Small intestine (tissue), 16 donors: Measurements from ENCODE around the gene SSBP2. TPM values are rescaled to one million over a fixed set of nuclear protein-coding genes. Genes with fewer than 3 reads are reported as not detected.

ENCODE experiments used
- DNase-seq, 2 donors: peaks; one replicate each; pipeline versions ENCODE4 v3.0.0 to v3.0.0-alpha.2; 2013
- FAIRE-seq: peaks from 2 replicates; lab custom pipeline; 2012; peaks lifted over from hg19 to GRCh38; lab: Jason Lieb, UNC
- H3K27ac ChIP-seq, 3 donors: one replicate each; pipeline ENCODE4 v1.5.1; 2013; ENCODE audit warnings: low read length in 2 of 3, mild to moderate bottlenecking in 2 of 3, control low read depth in 1 of 3, inconsistent platforms in 1 of 3, low read depth in 1 of 3, moderate library complexity in 1 of 3
- H3K27me3 ChIP-seq, 3 donors: one replicate each; pipeline ENCODE4 v1.6.1; 2013; ENCODE audit warnings: low read length in 3 of 3, inconsistent platforms in 1 of 3; ENCODE audit not compliant: control insufficient read depth in 3 of 3, insufficient read depth in 3 of 3
- H3K36me3 ChIP-seq, 3 donors: one replicate each; pipeline ENCODE4 v1.6.1; 2013; ENCODE audit warnings: low read length in 3 of 3, inconsistent platforms in 1 of 3, low read depth in 1 of 3, mild to moderate bottlenecking in 1 of 3, moderate library complexity in 1 of 3; ENCODE audit not compliant: control insufficient read depth in 3 of 3, insufficient read depth in 2 of 3
- H3K4me1 ChIP-seq, 3 donors: one replicate each; pipeline ENCODE4 v1.6.1; 2013; ENCODE audit warnings: low read length in 2 of 3, inconsistent platforms in 1 of 3, low read depth in 1 of 3, mild to moderate bottlenecking in 1 of 3, moderate library complexity in 1 of 3; ENCODE audit not compliant: control insufficient read depth in 3 of 3, insufficient read depth in 2 of 3
- H3K4me3 ChIP-seq, 3 donors: one replicate each; pipeline ENCODE4 v1.5.1; 2013; ENCODE audit warnings: low read length in 3 of 3, control low read depth in 1 of 3, inconsistent platforms in 1 of 3, low read depth in 1 of 3, mild to moderate bottlenecking in 1 of 3, moderate library complexity in 1 of 3
- H3K9me3 ChIP-seq, 2 donors: one replicate each; pipeline ENCODE4 v1.6.1; 2013; ENCODE audit warnings: low read depth in 1 of 2, low read length in 1 of 2; ENCODE audit not compliant: control insufficient read depth in 2 of 2, insufficient read depth in 1 of 2
- WGBS, 3 donors: extraction: QIAGEN DNeasy Blood & Tissue Kit; methylation state at CpG; one replicate each; pipeline ENCODE4 v1.1.7; 2013; 5-methylcytosine and 5-hydroxymethylcytosine counted together
- long read RNA-seq, 10 donors: transcript quantifications; one replicate each; lab custom pipeline, GENCODE V29; 2026
- polyA plus RNA-seq, 4 donors: library from polyadenylated mRNA; stranded (reverse) in 3 of 4; unstranded in 1 of 4; fragments of 200-250 nt in 3 of 4; fragments of 120-200 nt in 1 of 4; gene quantifications; one replicate each; pipeline versions ENCODE4 v1.2.1 to v1.2.3, GENCODE V29; 2013
- donor health status: healthy with polysubstance abuse.
- donor health status: control.
- donor health status: control.
- donor health status: Bipolar disorder and iron deficiency.
- donor health status: healthy.

SSBP2 gene
- 10 to 100 TPM in 3 of 4 donors, 1 to 10 TPM in 1; 2.9 to 17.9 (median 11.8) TPM for polyA plus RNA-seq
- long read RNA-seq, donor 1, full-length matches to known transcripts: 7 of 7 reads
- long read RNA-seq, donor 1, partial matches to known transcripts: 0 of 7 reads
- long read RNA-seq, donor 1, other reads (novel, unspliced or antisense): 0 of 7 reads
- long read RNA-seq, donor 2: 0 reads
- long read RNA-seq, donor 3, full-length matches to known transcripts: 2 of 2 reads
- long read RNA-seq, donor 3, partial matches to known transcripts: 0 of 2 reads
- long read RNA-seq, donor 3, other reads (novel, unspliced or antisense): 0 of 2 reads
- long read RNA-seq, donor 4: 0 reads
- long read RNA-seq, donor 5: 0 reads
- long read RNA-seq, donor 6, full-length matches to known transcripts: 1 of 1 reads
- long read RNA-seq, donor 6, partial matches to known transcripts: 0 of 1 reads
- long read RNA-seq, donor 6, other reads (novel, unspliced or antisense): 0 of 1 reads
- long read RNA-seq, donor 7, full-length matches to known transcripts: 26 of 26 reads
- long read RNA-seq, donor 7, partial matches to known transcripts: 0 of 26 reads
- long read RNA-seq, donor 7, other reads (novel, unspliced or antisense): 0 of 26 reads
- long read RNA-seq, donor 8, full-length matches to known transcripts: 1 of 1 reads
- long read RNA-seq, donor 8, partial matches to known transcripts: 0 of 1 reads
- long read RNA-seq, donor 8, other reads (novel, unspliced or antisense): 0 of 1 reads
- long read RNA-seq, donor 9, full-length matches to known transcripts: 1 of 1 reads
- long read RNA-seq, donor 9, partial matches to known transcripts: 0 of 1 reads
- long read RNA-seq, donor 9, other reads (novel, unspliced or antisense): 0 of 1 reads
- long read RNA-seq, donor 10, full-length matches to known transcripts: 11 of 11 reads
- long read RNA-seq, donor 10, partial matches to known transcripts: 0 of 11 reads
- long read RNA-seq, donor 10, other reads (novel, unspliced or antisense): 0 of 11 reads

- WGBS, 3 donors: 0 to 1% (median 1%) methylated on average over 43 to 73 of the region's 73 CpGs
- no peaks in the 10 kb centered on the region for H3K36me3 ChIP-seq
- H3K27ac ChIP-seq: peak within 1 kb of the TSS; percentile 95 to 99 (median 95)
- H3K4me1 ChIP-seq: peaks cover 0 to 8% (median 2%) of the 10 kb centered on the region in 3 donors
- FAIRE-seq: no peak
- DNase-seq: peak; percentile 98 to 100
- H3K9me3 ChIP-seq: no peaks in the 10 kb centered on the region
- H3K4me3 ChIP-seq: peak within 1 kb of the TSS; percentile 80 to 96 (median 90)
- no peaks in the 10 kb centered on the region for H3K27me3 ChIP-seq
Measured at GRCh38 chr5:81751009-81751835, at the start of gene SSBP2. TSS of gene SSBP2 (minus strand) at chr5:81751097. CDS start at chr5:81751042, 55 bp downstream.

- H3K36me3 ChIP-seq: no peaks in the 10 kb centered on the region
- DNase-seq: no peak
- H3K27ac ChIP-seq: no peak overlapping the region
- no peaks in the 10 kb centered on the region for H3K27me3 ChIP-seq
- 70 to 82% (median 81%) methylated on average over 1 of the region's 1 CpG for WGBS, 3 donors
- H3K4me1 ChIP-seq: no peaks in the 10 kb centered on the region
- FAIRE-seq: no peak
- H3K9me3 ChIP-seq: no peaks in the 10 kb centered on the region
- H3K4me3 ChIP-seq: no peak overlapping the region
Measured at GRCh38 chr5:81795666-81796065, 44.8 kb upstream of the SSBP2 start.

- DNase-seq: no peak
- Histone ChIP-seq H3K36me3 (no peaks in the 10 kb centered on the region), H3K4me3 (no peak overlapping the region), H3K9me3 (no peaks in the 10 kb centered on the region), H3K4me1 (no peaks in the 10 kb centered on the region), H3K27me3 (no peaks in the 10 kb centered on the region), H3K27ac (no peak overlapping the region)
- 45 to 63% (median 54%) methylated on average over 4 of the region's 4 CpGs for WGBS, 3 donors
- FAIRE-seq: no peak
Measured at GRCh38 chr5:81794226-81794625, 43.3 kb upstream of the SSBP2 start.

GRCh38 chr5:81790336-81790735 is 39.4 kb upstream of the SSBP2 start:
- 86 to 91% (median 87%) methylated on average over 9 of the region's 9 CpGs for WGBS, 3 donors
- no peaks in the 10 kb centered on the region for H3K27me3 ChIP-seq
- peaks cover 0 to 3% of the 10 kb centered on the region in 2 donors for H3K9me3 ChIP-seq
- no peak overlapping the region for H3K4me3 ChIP-seq
- H3K36me3 ChIP-seq: no peaks in the 10 kb centered on the region
- no peak overlapping the region for H3K27ac ChIP-seq
- no peak for DNase-seq
- no peak for FAIRE-seq
- no peaks in the 10 kb centered on the region for H3K4me1 ChIP-seq

GRCh38 chr5:81789033-81789432 is 38.1 kb upstream of the SSBP2 start:
- no peak for FAIRE-seq
- WGBS, 3 donors: 86 to 92% (median 91%) methylated on average over 5 of the region's 5 CpGs
- peak overlapping the region in 1 of 3 donors; percentile 50 for H3K27ac ChIP-seq
- H3K9me3 ChIP-seq: peaks cover 0 to 3% of the 10 kb centered on the region in 2 donors
- DNase-seq: no peak
- no peaks in the 10 kb centered on the region for H3K27me3 ChIP-seq
- H3K4me3 ChIP-seq: no peak overlapping the region
- H3K4me1 ChIP-seq: no peaks in the 10 kb centered on the region
- H3K36me3 ChIP-seq: no peaks in the 10 kb centered on the region

- peaks cover 0 to 3% of the 10 kb centered on the region in 2 donors for H3K9me3 ChIP-seq
- 57 to 80% (median 66%) methylated on average over 2 of the region's 2 CpGs for WGBS, 3 donors
- no peak overlapping the region for H3K4me3 ChIP-seq
- no peaks in the 10 kb centered on the region for H3K36me3 ChIP-seq
- no peaks in the 10 kb centered on the region for H3K27me3 ChIP-seq
- DNase-seq: no peak
- H3K27ac ChIP-seq: no peak overlapping the region
- no peak for FAIRE-seq
- peaks cover 0 to 3% (median 0%) of the 10 kb centered on the region in 3 donors for H3K4me1 ChIP-seq
Measured at GRCh38 chr5:81788329-81788728, 37.4 kb upstream of the SSBP2 start.

GRCh38 chr5:81787474-81788242 is 36.8 kb upstream of the SSBP2 start:
- Histone ChIP-seq H3K9me3 (peaks cover 0 to 3% of the 10 kb centered on the region in 2 donors), H3K27ac (no peak overlapping the region), H3K36me3 (no peaks in the 10 kb centered on the region), H3K27me3 (no peaks in the 10 kb centered on the region), H3K4me1 (peaks cover 0 to 6% (median 0%) of the 10 kb centered on the region in 3 donors), H3K4me3 (no peak overlapping the region)
- FAIRE-seq (no peak), DNase-seq (peak; percentile 26 to 69)
- WGBS, 3 donors: 15 to 20% (median 18%) methylated on average over 3 of the region's 3 CpGs
